ENCODE measurements around the gene MARCHF2. TPM values are rescaled to one million over a fixed set of nuclear protein-coding genes. Genes with fewer than 3 reads are reported as not detected.

Gene MARCHF2
- total and polyA plus RNA-seq, 9 of the 15 experiments (the other 6 are each of a cell fraction or from before 2014, with no cell fraction given), result 0.39 to 6.4 (median 2.2) TPM

GRCh38 chr19:8389891-8390616, 23.1 kb upstream of the MARCHF2 start, which contains the start of gene RAB11B (continued):
- TF ChIP-seq, protein P1, sequence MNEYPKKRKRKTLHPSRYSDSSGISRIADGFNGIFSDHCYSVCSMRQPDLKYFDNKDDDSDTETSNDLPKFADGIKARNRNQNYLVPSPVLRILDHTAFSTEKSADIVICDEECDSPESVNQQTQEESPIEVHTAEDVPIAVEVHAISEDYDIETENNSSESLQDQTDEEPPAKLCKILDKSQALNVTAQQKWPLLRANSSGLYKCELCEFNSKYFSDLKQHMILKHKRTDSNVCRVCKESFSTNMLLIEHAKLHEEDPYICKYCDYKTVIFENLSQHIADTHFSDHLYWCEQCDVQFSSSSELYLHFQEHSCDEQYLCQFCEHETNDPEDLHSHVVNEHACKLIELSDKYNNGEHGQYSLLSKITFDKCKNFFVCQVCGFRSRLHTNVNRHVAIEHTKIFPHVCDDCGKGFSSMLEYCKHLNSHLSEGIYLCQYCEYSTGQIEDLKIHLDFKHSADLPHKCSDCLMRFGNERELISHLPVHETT (CRISPR knock-in tag; conservative IDR thresholded peaks at IDR 0.05 in 1 of 2, IDR thresholded peaks at IDR 0.05 in 1 of 2), result peak in 1 of 2 experiments; percentile 69; a peak in 1 of 4 replicates
- TF ChIP-seq MCM2 (IDR thresholded peaks at IDR 0.05; ENCODE audit: low read depth) (no peak), CSDE1 (IDR thresholded peaks at IDR 0.05) (peak in 1 of 2 experiments; percentile 92; a peak in 2 of 4 replicates), ZNF124 (CRISPR knock-in tag; IDR thresholded peaks at IDR 0.05) (no peak), MTA3 (IDR thresholded peaks at IDR 0.05; ENCODE audit: borderline replicate concordance) (peak; percentile 97), PHF8 (IDR thresholded peaks at IDR 0.05; ENCODE audit: borderline replicate concordance, low read length) (peak; percentile 69; the same call in 1 of the 2 replicates), GTF2F1 (IDR thresholded peaks at IDR 0.05; ENCODE audit: low read depth, low read length) (peak; percentile 21; the same call in 1 of the 2 replicates), ZBTB12 (CRISPR knock-in tag; IDR thresholded peaks at IDR 0.05) (peak; percentile 93), EWSR1 (IDR thresholded peaks at IDR 0.05; ENCODE audit: borderline replicate concordance, low read depth, partially characterized antibody) (no peak), TAF15 (IDR thresholded peaks at IDR 0.05; ENCODE audit: low read depth, low read length) (no peak), ESRRA (IDR thresholded peaks at IDR 0.05; ENCODE audit: borderline replicate concordance, low read depth) (peak; percentile 72; the same call in 1 of the 2 replicates), RBBP5 (IDR thresholded peaks at IDR 0.05; ENCODE audit: borderline replicate concordance, insufficient read depth, low read length, poor library complexity, severe bottlenecking) (peak; percentile 81), ID3 (CRISPR knock-in tag; IDR thresholded peaks at IDR 0.05) (no peak), ID3 (tag; IDR thresholded peaks at IDR 0.05) (no peak; the same call in 1 of the 2 replicates), KHSRP (IDR thresholded peaks at IDR 0.05) (peak; percentile 99), SAFB2 (IDR thresholded peaks at IDR 0.05; ENCODE audit: borderline replicate concordance, low read depth, low read length, severe bottlenecking) (no peak), TFAM (CRISPR knock-in tag; conservative IDR thresholded peaks at IDR 0.05) (no peak), KDM1A (IDR thresholded peaks at IDR 0.05) (no peak; a peak in 1 of 4 replicates), ZNF217 (CRISPR knock-in tag; IDR thresholded peaks at IDR 0.05) (no peak), FOXP1 (CRISPR knock-in tag; IDR thresholded peaks at IDR 0.05) (peak; percentile 86; the same call in 1 of the 2 replicates), WHSC1 (IDR thresholded peaks at IDR 0.05; ENCODE audit: low read length) (no peak)
- TF ChIP-seq, protein P2, sequence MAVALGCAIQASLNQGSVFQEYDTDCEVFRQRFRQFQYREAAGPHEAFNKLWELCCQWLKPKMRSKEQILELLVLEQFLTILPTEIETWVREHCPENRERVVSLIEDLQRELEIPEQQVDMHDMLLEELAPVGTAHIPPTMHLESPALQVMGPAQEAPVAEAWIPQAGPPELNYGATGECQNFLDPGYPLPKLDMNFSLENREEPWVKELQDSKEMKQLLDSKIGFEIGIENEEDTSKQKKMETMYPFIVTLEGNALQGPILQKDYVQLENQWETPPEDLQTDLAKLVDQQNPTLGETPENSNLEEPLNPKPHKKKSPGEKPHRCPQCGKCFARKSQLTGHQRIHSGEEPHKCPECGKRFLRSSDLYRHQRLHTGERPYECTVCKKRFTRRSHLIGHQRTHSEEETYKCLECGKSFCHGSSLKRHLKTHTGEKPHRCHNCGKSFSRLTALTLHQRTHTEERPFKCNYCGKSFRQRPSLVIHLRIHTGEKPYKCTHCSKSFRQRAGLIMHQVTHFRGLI (CRISPR knock-in tag; IDR thresholded peaks at IDR 0.05), result peak; percentile 70; the same call in 1 of the 2 replicates
- TF ChIP-seq, protein P3, sequence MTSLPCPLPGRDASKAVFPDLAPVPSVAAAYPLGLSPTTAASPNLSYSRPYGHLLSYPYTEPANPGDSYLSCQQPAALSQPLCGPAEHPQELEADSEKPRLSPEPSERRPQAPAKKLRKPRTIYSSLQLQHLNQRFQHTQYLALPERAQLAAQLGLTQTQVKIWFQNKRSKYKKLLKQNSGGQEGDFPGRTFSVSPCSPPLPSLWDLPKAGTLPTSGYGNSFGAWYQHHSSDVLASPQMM (CRISPR knock-in tag; IDR thresholded peaks at IDR 0.05), result no peak
